Endothelial cell of umbilical vein (primary cell): ENCODE results near the gene DENND4C.

Experiments used
- EZH2 ChIP-seq: IDR thresholded peaks from 2 replicates; pipeline ENCODE4 v1.6.1; 2012; ENCODE audit warnings: borderline replicate concordance, low read depth, mild to moderate bottlenecking, moderate library complexity, low read length, inconsistent platforms; ENCODE audit not compliant: severe bottlenecking
- MAX ChIP-seq: IDR thresholded peaks from 2 replicates; pipeline ENCODE4 v1.6.1; 2011; ENCODE audit not compliant: insufficient read depth, insufficient read length
- POLR2A ChIP-seq: IDR thresholded peaks from 2 replicates; pipeline ENCODE4 v1.6.1; 2012; ENCODE audit warnings: low read depth, mild to moderate bottlenecking, control low read depth, low read length
- TF ChIP-seq, protein P1 (sequence below), 2 donors: IDR thresholded peaks; 1 replicate in 1 of 2; 2 replicates in 1 of 2; pipeline ENCODE4 v1.5.1; 2011; ENCODE audit warnings: low read length in 2 of 2, mild to moderate bottlenecking in 2 of 2, moderate library complexity in 2 of 2, control low read depth in 1 of 2, inconsistent platforms in 1 of 2, low read depth in 1 of 2; ENCODE audit not compliant: insufficient read depth in 1 of 2; ENCODE audit errors: extremely low read depth in 1 of 2

DNA sequence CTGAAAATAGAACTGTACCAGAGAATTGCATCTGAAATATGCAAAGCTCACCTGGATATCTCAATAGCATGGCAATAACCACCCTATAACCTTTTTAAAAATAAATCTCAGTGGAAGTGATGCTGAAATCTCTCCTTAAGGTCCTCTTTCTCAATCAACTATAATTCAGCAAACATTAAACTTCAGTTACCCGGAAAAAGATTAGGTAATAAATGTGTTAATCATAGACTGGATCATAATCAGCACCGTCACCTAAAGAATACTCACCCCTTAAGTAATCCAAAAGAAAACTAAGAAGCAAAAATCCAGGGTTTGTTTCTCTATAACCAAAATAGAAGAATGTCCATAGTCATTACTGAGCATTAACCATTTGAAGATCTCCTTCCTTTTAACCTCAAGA, 44.3 kb upstream of the DENND4C start:
- TF ChIP-seq POLR2A (no peak), MAX (no peak), EZH2 (no peak)
- TF ChIP-seq, protein P1, sequence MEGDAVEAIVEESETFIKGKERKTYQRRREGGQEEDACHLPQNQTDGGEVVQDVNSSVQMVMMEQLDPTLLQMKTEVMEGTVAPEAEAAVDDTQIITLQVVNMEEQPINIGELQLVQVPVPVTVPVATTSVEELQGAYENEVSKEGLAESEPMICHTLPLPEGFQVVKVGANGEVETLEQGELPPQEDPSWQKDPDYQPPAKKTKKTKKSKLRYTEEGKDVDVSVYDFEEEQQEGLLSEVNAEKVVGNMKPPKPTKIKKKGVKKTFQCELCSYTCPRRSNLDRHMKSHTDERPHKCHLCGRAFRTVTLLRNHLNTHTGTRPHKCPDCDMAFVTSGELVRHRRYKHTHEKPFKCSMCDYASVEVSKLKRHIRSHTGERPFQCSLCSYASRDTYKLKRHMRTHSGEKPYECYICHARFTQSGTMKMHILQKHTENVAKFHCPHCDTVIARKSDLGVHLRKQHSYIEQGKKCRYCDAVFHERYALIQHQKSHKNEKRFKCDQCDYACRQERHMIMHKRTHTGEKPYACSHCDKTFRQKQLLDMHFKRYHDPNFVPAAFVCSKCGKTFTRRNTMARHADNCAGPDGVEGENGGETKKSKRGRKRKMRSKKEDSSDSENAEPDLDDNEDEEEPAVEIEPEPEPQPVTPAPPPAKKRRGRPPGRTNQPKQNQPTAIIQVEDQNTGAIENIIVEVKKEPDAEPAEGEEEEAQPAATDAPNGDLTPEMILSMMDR (IDR thresholded peaks at IDR 0.05; ENCODE audit: extremely low read depth in 1 of 2, insufficient read depth in 1 of 2, low read depth in 1 of 2, low read length in 2 of 2) = no peak
